HepG2 (cell line): Measurements from ENCODE around the gene NFIC. TPM values are rescaled to one million over a fixed set of nuclear protein-coding genes. Genes with fewer than 3 reads are reported as not detected.

Experiments
- AHR ChIP-seq: IDR thresholded peaks from 2 replicates; pipeline ENCODE4 v1.6.1; 2018; ENCODE audit warnings: missing genetic modification reagents, missing compliant biosample characterization
- SAFB2 ChIP-seq: sonication (generic); formaldehyde crosslinking; IDR thresholded peaks from 2 replicates; pipeline ENCODE4 v1.5.1; 2020; ENCODE audit warnings: missing genetic modification reagents, low read depth, mild to moderate bottlenecking, borderline replicate concordance
- ZBTB42 ChIP-seq: sonication (generic); formaldehyde crosslinking; IDR thresholded peaks from 2 replicates; pipeline ENCODE4 v1.5.0; 2020; ENCODE audit warnings: mild to moderate bottlenecking, missing genetic modification reagents
- ZFX ChIP-seq: sonication (generic); formaldehyde crosslinking; IDR thresholded peaks from 2 replicates; pipeline ENCODE4 v1.4.0; 2020; ENCODE audit warnings: mild to moderate bottlenecking, low read depth, missing genetic modification reagents, moderate library complexity
- ZNF121 ChIP-seq: sonication (generic); formaldehyde crosslinking; IDR thresholded peaks from 2 replicates; pipeline ENCODE4 v1.5.0; 2020; ENCODE audit warnings: mild to moderate bottlenecking, missing genetic modification reagents
- ZNF180 ChIP-seq: sonication (generic); formaldehyde crosslinking; IDR thresholded peaks from 2 replicates; pipeline ENCODE4 v1.4.0; 2020; ENCODE audit warnings: low read depth, missing genetic modification reagents, borderline replicate concordance
- ZNF292 ChIP-seq: sonication (generic); formaldehyde crosslinking; IDR thresholded peaks from 2 replicates; pipeline ENCODE4 v1.8.1; 2022; ENCODE audit warnings: mild to moderate bottlenecking, low read depth, missing genetic modification reagents, borderline replicate concordance
- ZNF614 ChIP-seq: IDR thresholded peaks from 2 replicates; pipeline ENCODE4 v1.6.1; 2018; ENCODE audit warnings: missing biosample characterization, missing genetic modification reagents, inconsistent platforms, borderline replicate concordance
- polyA plus RNA-seq, 8 experiments: library from polyadenylated mRNA; depleted of rRNA in 3 of 8; stranded (reverse) in 7 of 8; unstranded in 1 of 8; fragments of >200 nt; fragmentation: Illumina TruSeq in 4 of 8; extraction: Trizol in 4 of 8; gene quantifications; 2 replicates each; pipeline versions ENCODE4 v1.2.1 to v1.2.3, GENCODE V29; 2011 to 2016; ENCODE audit warnings: low read depth in 4 of 8, missing spikeins in 1 of 8, mixed read lengths in 1 of 8; ENCODE audit not compliant: insufficient read depth in 1 of 8
- total RNA-seq, 5 experiments: library from RNA; depleted of rRNA; stranded (reverse); fragments of >200 nt; fragmentation: Illumina TruSeq; extraction: Trizol; gene quantifications; 2 replicates each; pipeline ENCODE4 v1.2.3, GENCODE V29; 2016; ENCODE audit warnings: low read depth in 1 of 5
- TF ChIP-seq, protein P1 (sequence below), 2 experiments: fragments of 450-650 bp in 1 of 2; sonication (generic) in 1 of 2; formaldehyde crosslinking in 1 of 2; IDR thresholded peaks; 2 replicates each; pipeline versions ENCODE4 v1.6.1 to v1.8.0; 2016 to 2022; ENCODE audit warnings: antibody characterized with exemption in 1 of 2, mild to moderate bottlenecking in 1 of 2, missing genetic modification reagents in 1 of 2
- TF ChIP-seq, protein P2 (sequence below): sonication (generic); formaldehyde crosslinking; IDR thresholded peaks from 2 replicates; pipeline ENCODE4 v1.9.0; 2021; ENCODE audit warnings: missing genetic modification reagents, borderline replicate concordance
- TF ChIP-seq, protein P3 (sequence below): sonication (generic); formaldehyde crosslinking; IDR thresholded peaks from 2 replicates; pipeline ENCODE4 v1.5.0; 2020; ENCODE audit warnings: mild to moderate bottlenecking, missing genetic modification reagents

NFIC gene
- total and polyA plus RNA-seq, 2 of the 13 experiments (the other 11 are each of a cell fraction or from before 2014, with no cell fraction given), result 1.3 to 2.5 TPM

DNA sequence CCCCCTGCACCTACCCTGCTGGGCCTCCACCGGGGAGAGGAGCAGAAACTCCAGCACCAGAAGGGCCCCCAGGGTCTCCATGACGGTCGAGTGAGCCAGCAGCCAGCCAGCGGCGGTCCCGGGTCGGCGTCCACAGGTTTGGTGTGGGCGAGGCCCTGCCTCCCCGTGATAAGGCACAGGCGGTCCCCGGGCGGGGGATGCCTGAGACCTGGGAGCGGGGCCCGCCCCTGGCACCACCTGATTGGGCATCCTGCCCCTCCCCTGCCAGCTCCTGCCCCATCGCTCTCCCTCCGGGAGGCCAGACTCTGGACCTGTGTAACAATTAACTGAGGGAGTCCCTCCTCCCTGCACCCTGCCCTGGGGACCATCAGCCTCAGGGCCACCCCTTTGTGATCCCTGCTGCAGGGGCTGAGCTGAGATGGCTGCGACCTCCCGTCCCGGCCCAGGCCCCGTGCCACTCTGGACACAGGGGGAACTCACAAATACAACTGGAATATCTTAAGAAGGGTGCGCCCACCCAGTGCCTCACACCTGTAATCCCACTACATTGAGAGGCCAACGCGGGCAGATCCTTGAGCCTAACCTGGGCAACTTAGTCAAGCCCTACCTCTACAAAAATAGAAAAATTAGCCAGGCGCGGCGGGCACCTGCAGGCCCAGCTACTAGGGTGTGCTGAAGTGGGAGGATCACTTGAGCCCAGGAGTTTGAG is 114.2 kb downstream of the NFIC start, which contains the start of gene SMIM24 (continued):
- TF ChIP-seq, protein P1, sequence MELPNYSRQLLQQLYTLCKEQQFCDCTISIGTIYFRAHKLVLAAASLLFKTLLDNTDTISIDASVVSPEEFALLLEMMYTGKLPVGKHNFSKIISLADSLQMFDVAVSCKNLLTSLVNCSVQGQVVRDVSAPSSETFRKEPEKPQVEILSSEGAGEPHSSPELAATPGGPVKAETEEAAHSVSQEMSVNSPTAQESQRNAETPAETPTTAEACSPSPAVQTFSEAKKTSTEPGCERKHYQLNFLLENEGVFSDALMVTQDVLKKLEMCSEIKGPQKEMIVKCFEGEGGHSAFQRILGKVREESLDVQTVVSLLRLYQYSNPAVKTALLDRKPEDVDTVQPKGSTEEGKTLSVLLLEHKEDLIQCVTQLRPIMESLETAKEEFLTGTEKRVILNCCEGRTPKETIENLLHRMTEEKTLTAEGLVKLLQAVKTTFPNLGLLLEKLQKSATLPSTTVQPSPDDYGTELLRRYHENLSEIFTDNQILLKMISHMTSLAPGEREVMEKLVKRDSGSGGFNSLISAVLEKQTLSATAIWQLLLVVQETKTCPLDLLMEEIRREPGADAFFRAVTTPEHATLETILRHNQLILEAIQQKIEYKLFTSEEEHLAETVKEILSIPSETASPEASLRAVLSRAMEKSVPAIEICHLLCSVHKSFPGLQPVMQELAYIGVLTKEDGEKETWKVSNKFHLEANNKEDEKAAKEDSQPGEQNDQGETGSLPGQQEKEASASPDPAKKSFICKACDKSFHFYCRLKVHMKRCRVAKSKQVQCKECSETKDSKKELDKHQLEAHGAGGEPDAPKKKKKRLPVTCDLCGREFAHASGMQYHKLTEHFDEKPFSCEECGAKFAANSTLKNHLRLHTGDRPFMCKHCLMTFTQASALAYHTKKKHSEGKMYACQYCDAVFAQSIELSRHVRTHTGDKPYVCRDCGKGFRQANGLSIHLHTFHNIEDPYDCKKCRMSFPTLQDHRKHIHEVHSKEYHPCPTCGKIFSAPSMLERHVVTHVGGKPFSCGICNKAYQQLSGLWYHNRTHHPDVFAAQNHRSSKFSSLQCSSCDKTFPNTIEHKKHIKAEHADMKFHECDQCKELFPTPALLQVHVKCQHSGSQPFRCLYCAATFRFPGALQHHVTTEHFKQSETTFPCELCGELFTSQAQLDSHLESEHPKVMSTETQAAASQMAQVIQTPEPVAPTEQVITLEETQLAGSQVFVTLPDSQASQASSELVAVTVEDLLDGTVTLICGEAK (IDR thresholded peaks at IDR 0.05), result no peak
- TF ChIP-seq, protein P1 (CRISPR knock-in tag; IDR thresholded peaks at IDR 0.05), result 0 out of 2 replicates have a peak, but pooled peaks have one; percentile 32
- TF ChIP-seq ZNF121, result peak; percentile 85
- TF ChIP-seq AHR (CRISPR knock-in tag), result peak; percentile 73; the same call in 1 of the 2 replicates
- TF ChIP-seq ZNF180, result no peak
- peak; percentile 66; the same call in 1 of the 2 replicates for TF ChIP-seq ZBTB42 (CRISPR knock-in tag)
- TF ChIP-seq, protein P2, sequence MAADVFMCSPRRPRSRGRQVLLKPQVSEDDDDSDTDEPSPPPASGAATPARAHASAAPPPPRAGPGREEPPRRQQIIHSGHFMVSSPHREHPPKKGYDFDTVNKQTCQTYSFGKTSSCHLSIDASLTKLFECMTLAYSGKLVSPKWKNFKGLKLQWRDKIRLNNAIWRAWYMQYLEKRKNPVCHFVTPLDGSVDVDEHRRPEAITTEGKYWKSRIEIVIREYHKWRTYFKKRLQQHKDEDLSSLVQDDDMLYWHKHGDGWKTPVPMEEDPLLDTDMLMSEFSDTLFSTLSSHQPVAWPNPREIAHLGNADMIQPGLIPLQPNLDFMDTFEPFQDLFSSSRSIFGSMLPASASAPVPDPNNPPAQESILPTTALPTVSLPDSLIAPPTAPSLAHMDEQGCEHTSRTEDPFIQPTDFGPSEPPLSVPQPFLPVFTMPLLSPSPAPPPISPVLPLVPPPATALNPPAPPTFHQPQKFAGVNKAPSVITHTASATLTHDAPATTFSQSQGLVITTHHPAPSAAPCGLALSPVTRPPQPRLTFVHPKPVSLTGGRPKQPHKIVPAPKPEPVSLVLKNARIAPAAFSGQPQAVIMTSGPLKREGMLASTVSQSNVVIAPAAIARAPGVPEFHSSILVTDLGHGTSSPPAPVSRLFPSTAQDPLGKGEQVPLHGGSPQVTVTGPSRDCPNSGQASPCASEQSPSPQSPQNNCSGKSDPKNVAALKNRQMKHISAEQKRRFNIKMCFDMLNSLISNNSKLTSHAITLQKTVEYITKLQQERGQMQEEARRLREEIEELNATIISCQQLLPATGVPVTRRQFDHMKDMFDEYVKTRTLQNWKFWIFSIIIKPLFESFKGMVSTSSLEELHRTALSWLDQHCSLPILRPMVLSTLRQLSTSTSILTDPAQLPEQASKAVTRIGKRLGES (CRISPR knock-in tag), result no peak
- TF ChIP-seq ZNF614 (CRISPR knock-in tag), result no peak
- TF ChIP-seq SAFB2 (CRISPR knock-in tag), result peak; percentile 38; the same call in 1 of the 2 replicates
- TF ChIP-seq, protein P3, sequence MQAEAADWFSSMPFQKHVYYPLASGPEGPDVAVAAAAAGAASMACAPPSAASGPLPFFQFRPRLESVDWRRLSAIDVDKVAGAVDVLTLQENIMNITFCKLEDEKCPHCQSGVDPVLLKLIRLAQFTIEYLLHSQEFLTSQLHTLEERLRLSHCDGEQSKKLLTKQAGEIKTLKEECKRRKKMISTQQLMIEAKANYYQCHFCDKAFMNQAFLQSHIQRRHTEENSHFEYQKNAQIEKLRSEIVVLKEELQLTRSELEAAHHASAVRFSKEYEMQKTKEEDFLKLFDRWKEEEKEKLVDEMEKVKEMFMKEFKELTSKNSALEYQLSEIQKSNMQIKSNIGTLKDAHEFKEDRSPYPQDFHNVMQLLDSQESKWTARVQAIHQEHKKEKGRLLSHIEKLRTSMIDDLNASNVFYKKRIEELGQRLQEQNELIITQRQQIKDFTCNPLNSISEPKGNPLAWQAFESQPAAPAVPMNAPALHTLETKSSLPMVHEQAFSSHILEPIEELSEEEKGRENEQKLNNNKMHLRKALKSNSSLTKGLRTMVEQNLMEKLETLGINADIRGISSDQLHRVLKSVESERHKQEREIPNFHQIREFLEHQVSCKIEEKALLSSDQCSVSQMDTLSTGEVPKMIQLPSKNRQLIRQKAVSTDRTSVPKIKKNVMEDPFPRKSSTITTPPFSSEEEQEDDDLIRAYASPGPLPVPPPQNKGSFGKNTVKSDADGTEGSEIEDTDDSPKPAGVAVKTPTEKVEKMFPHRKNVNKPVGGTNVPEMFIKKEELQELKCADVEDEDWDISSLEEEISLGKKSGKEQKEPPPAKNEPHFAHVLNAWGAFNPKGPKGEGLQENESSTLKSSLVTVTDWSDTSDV (CRISPR knock-in tag), result 0 out of 2 replicates have a peak, but pooled peaks have one; percentile 45
- TF ChIP-seq ZFX (CRISPR knock-in tag), result peak; percentile 71
- TF ChIP-seq ZNF292, result peak; percentile 91
